PFSK-1 (cell line): ENCODE results near the gene RNF220.

ENCODE experiments used
- POLR2AphosphoS5 ChIP-seq: IDR thresholded peaks from 2 replicates; pipeline ENCODE4 v1.6.1; 2012; ENCODE audit warnings: low read depth, mild to moderate bottlenecking, control low read depth, low read length, moderate library complexity
- REST ChIP-seq, 2 experiments: IDR thresholded peaks; 2 replicates each; pipeline versions ENCODE4 v1.6.1 to v1.8.0; 2011 to 2012; ENCODE audit warnings: low read depth in 2 of 2, low read length in 2 of 2, control low read depth in 1 of 2, inconsistent platforms in 1 of 2, mild to moderate bottlenecking in 1 of 2, moderate library complexity in 1 of 2; ENCODE audit not compliant: insufficient read depth in 1 of 2
- SIN3A ChIP-seq: IDR thresholded peaks from 2 replicates; pipeline ENCODE4 v1.6.1; 2012; ENCODE audit warnings: mild to moderate bottlenecking, low read length, moderate library complexity, borderline replicate concordance; ENCODE audit not compliant: insufficient read depth
- TAF1 ChIP-seq: IDR thresholded peaks from 2 replicates; pipeline ENCODE4 v1.6.1; 2012; ENCODE audit warnings: low read length, control low read depth, borderline replicate concordance; ENCODE audit not compliant: insufficient read depth

GRCh38 chr1:44619261-44619900 lies 214.3 kb downstream of the RNF220 start:
- TF ChIP-seq REST (IDR thresholded peaks at IDR 0.05; ENCODE audit: insufficient read depth in 1 of 2, low read depth in 2 of 2, low read length in 2 of 2) (no peak), POLR2AphosphoS5 (no peak), TAF1 (no peak), SIN3A (no peak)
